ENCODE results near the gene AGPAT3. TPM values are rescaled to one million over a fixed set of nuclear protein-coding genes. Genes with fewer than 3 reads are reported as not detected.

Gene AGPAT3
- total and polyA plus RNA-seq, 2 donors (not counting 3 experiments of a cell fraction or from before 2014, with no cell fraction given) = 39.9 to 76.7 TPM

DNA sequence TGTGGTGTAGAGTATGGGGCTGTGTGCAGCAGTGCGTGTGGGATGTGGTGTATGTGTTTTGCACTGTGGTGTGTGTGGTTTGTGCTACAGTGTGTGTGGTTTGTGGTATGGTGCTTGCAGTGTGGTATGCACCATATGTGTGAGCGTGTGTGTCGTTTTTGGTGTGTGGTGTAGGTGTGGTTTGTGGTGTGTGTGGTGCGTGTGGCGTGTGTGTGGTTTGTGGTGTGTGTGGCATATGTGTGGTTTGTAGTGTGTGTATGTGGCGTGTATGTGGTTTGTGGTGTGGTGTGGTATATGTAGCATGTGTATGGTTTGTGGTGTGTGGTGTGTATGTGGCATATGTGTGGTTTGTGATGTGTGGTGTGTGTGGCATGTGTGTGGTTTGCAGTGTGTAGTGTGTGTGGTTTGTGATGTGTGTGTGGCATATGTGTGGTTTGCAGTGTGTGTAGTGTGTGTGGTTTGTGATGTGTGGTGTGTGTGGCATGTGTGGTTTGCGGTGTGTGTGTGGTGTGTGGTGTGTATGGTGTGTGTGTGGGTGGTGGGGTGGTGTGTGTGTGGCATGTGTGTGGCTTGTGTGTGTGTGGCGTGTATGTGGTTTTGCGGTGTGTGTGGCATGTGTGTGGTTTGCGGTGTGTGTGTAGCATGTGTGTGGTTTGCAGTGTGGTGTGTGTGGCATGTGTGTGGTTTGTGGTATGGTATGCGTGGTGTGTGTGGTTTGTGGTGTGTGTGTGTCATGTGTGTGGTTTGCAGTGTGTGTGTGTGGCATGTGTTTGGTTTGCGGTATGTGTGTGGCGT, 93.5 kb downstream of the AGPAT3 start:
- Histone ChIP-seq H2AFZ (ENCODE audit: low read depth, low read length) (no peak overlapping the region), H3K9ac (replicated peaks; ENCODE audit: extremely low read depth, insufficient read depth, low read length) (no peak overlapping the region), H4K20me1 (replicated peaks; ENCODE audit: control insufficient read depth, extremely low read depth, insufficient read depth, low read length) (no peaks in the 10 kb centered on the region), H3K27ac (ENCODE audit: insufficient read depth, low read depth, low read length) (no peak overlapping the region), H3K27me3 (ENCODE audit: control insufficient read depth in 2 of 2, insufficient read depth in 2 of 2, low read length in 2 of 2) (no peaks in the 10 kb centered on the region), H3K4me2 (ENCODE audit: insufficient read depth, low read length) (no peak overlapping the region), H3K79me2 (ENCODE audit: control insufficient read depth, insufficient read depth, low read length) (no peaks in the 10 kb centered on the region), H3K9me1 (replicated peaks; ENCODE audit: control insufficient read depth, extremely low read depth, insufficient read depth, low read length) (no peaks in the 10 kb centered on the region), H3K9me3 (replicated peaks; ENCODE audit: control insufficient read depth, insufficient read depth, low read length) (no peaks in the 10 kb centered on the region), H3K36me3 (ENCODE audit: control insufficient read depth in 2 of 2, extremely low read depth in 1 of 2, insufficient read depth in 2 of 2, low read length in 2 of 2) (peaks cover 0 to 7% of the 10 kb centered on the region in 2 experiments), H3K4me3 (replicated peaks in 1 of 3; ENCODE audit: insufficient read depth in 1 of 3, low read depth in 1 of 3, low read length in 3 of 3) (no peak overlapping the region), H3K4me1 (ENCODE audit: control insufficient read depth, extremely low read depth, insufficient read depth, low read length) (peaks cover 10% of the 10 kb centered on the region)
- dilution Hi-C loops (cut with MboI; ENCODE audit: extremely low pct_ligation_motif_present, low sequenced_read_pairs) = no loop called here
- ChIA-PET POLR2A (no interaction called here), CTCF (no interaction called here)
- intact Hi-C loops (cut with micrococcal nuclease) = no loop called here
- no TSS peak for BruUV-seq (replicated peaks)
- no peak for DNase-seq (ENCODE audit: low read depth, low spot score)
- no peak for FAIRE-seq
- TF ChIP-seq POLR2AphosphoS5 (IDR thresholded peaks at IDR 0.05; ENCODE audit: insufficient read depth, low read depth, low read length) (no peak), JUN (IDR thresholded peaks at IDR 0.05; ENCODE audit: borderline replicate concordance, insufficient read depth, insufficient read length, low read depth) (no peak), GATA2 (IDR thresholded peaks at IDR 0.05; ENCODE audit: insufficient read depth, insufficient read length, low read depth, low read length) (no peak), MYC (IDR thresholded peaks at IDR 0.05; ENCODE audit: low read depth, low read length) (no peak), FOS (IDR thresholded peaks at IDR 0.05; ENCODE audit: borderline replicate concordance, insufficient read depth, low read length) (no peak), POLR2A (IDR thresholded peaks at IDR 0.05; ENCODE audit: low read depth, low read length) (no peak), EZH2 (IDR thresholded peaks at IDR 0.05; ENCODE audit: borderline replicate concordance, low read depth, low read length, severe bottlenecking) (no peak)
- TF ChIP-seq, protein P1, sequence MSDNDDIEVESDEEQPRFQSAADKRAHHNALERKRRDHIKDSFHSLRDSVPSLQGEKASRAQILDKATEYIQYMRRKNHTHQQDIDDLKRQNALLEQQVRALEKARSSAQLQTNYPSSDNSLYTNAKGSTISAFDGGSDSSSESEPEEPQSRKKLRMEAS (IDR thresholded peaks at IDR 0.05; ENCODE audit: insufficient read depth, insufficient read length) = no peak
- TF ChIP-seq, protein P2, sequence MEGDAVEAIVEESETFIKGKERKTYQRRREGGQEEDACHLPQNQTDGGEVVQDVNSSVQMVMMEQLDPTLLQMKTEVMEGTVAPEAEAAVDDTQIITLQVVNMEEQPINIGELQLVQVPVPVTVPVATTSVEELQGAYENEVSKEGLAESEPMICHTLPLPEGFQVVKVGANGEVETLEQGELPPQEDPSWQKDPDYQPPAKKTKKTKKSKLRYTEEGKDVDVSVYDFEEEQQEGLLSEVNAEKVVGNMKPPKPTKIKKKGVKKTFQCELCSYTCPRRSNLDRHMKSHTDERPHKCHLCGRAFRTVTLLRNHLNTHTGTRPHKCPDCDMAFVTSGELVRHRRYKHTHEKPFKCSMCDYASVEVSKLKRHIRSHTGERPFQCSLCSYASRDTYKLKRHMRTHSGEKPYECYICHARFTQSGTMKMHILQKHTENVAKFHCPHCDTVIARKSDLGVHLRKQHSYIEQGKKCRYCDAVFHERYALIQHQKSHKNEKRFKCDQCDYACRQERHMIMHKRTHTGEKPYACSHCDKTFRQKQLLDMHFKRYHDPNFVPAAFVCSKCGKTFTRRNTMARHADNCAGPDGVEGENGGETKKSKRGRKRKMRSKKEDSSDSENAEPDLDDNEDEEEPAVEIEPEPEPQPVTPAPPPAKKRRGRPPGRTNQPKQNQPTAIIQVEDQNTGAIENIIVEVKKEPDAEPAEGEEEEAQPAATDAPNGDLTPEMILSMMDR (IDR thresholded peaks at IDR 0.05; ENCODE audit: extremely low read depth in 1 of 2, insufficient read depth in 1 of 2, low read depth in 1 of 2, low read length in 2 of 2) = no peak
